ENCODE data around the gene TNS3.
A peak's percentile ranks its signal among the peaks of the same experiment; 100 is the strongest.

The TNS3 gene

DNA sequence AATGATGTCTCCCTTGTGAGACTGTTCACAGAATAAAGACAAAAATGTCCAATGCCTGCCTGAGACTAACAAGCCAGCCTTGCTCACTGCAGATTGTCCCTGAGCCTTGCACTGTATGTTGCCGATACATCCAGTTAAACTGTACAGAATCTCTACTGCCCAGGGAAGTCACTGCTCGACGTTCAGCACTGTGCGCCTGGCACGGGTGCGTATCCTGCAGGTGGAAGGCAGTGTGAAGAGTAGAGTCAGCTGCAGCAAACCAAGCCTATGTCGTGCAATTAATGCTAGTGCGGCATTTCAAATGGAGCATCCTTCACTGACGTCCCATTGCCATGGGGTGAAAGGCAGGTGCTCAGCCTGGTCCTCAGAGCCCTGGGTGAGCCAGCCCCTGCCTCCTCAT, 132.9 kb downstream of the TNS3 start:
- DNase-seq (ENCODE audit: insufficient read length, low spot score) (no peak), FAIRE-seq (no peak)
- TF ChIP-seq CTCF (IDR thresholded peaks at IDR 0.05; ENCODE audit: insufficient read depth, missing control alignments): no peak

GRCh38 chr7:47447621-47448349, 134.1 kb downstream of the TNS3 start:
- FAIRE-seq (no peak), DNase-seq (ENCODE audit: insufficient read length, low spot score) (no peak)
- TF ChIP-seq CTCF (IDR thresholded peaks at IDR 0.05; ENCODE audit: insufficient read depth, missing control alignments): no peak

- TF ChIP-seq CTCF (IDR thresholded peaks at IDR 0.05; ENCODE audit: insufficient read depth, missing control alignments): no peak
- no peak for DNase-seq (ENCODE audit: insufficient read length, low spot score)
- FAIRE-seq: no peak
These were observed 134.9 kb downstream of the TNS3 start for GRCh38 chr7:47446871-47447466.

DNA sequence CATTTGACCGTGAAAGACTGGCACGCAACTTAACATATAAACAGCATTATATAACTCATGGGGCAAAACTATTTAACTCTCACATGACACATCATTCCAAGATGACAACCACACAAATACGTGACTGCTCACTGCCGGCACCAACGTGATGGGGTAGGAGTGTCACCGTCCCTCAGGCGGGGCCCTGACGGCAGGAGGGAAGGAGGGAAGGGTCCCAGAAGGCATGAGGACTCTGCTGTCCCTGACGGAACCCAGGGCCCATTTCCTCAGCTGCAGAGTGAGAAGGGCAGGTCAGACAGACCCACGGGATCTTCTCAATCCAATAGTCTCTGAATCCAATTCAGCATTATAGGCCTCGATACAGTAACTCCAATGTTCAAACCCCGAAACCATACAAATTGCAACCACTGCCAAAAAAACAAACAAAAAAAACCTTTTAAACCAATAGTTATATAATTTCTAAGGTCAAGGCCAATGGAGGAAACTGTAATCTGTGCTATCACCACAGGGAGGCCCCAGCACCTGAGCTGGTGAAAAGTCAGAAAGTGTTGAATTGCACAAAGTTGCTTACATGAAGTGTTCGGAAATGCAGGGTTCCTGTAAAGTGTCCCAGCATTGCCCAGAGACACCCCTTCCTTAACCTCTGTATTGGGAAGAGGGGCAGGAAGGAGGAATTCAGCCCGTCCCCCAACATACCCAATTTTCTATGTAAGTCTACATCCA, 137.4 kb downstream of the TNS3 start:
- FAIRE-seq: no peak
- DNase-seq (ENCODE audit: insufficient read length, low spot score): no peak
- TF ChIP-seq CTCF (IDR thresholded peaks at IDR 0.05; ENCODE audit: insufficient read depth, missing control alignments): peak; percentile 7

GRCh38 chr7:47443049-47443448, 138.9 kb downstream of the TNS3 start:
- DNase-seq (ENCODE audit: insufficient read length, low spot score): no peak
- TF ChIP-seq CTCF (IDR thresholded peaks at IDR 0.05; ENCODE audit: insufficient read depth, missing control alignments): no peak
- no peak for FAIRE-seq

GRCh38 chr7:47442605-47442865, 139.4 kb downstream of the TNS3 start:
- no peak for TF ChIP-seq CTCF (IDR thresholded peaks at IDR 0.05; ENCODE audit: insufficient read depth, missing control alignments)
- FAIRE-seq (no peak), DNase-seq (ENCODE audit: insufficient read length, low spot score) (no peak)

All from D721Med (cell line).